ENCODE results near the gene CMA1.

Gene CMA1

DNA sequence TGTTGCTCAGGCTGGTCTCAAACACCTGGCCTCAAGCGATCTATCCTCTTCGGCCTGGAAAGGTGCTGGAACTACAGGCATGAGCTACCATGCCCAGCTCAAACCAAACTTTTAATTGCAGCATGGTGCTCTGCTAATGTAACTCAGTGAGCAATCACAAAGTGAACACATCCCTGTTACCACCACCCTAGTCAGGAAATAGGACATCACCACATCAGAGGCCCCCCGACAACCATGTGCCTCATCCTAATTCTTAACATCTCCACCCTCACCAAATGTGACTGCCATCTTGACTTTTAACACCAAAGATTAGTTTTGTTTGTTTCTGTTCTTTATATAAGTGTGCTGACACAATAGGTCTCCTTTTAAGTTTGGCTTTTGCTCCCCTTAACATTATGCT, 42.7 kb downstream of the CMA1 start:
- no peak for DNase-seq

DNA sequence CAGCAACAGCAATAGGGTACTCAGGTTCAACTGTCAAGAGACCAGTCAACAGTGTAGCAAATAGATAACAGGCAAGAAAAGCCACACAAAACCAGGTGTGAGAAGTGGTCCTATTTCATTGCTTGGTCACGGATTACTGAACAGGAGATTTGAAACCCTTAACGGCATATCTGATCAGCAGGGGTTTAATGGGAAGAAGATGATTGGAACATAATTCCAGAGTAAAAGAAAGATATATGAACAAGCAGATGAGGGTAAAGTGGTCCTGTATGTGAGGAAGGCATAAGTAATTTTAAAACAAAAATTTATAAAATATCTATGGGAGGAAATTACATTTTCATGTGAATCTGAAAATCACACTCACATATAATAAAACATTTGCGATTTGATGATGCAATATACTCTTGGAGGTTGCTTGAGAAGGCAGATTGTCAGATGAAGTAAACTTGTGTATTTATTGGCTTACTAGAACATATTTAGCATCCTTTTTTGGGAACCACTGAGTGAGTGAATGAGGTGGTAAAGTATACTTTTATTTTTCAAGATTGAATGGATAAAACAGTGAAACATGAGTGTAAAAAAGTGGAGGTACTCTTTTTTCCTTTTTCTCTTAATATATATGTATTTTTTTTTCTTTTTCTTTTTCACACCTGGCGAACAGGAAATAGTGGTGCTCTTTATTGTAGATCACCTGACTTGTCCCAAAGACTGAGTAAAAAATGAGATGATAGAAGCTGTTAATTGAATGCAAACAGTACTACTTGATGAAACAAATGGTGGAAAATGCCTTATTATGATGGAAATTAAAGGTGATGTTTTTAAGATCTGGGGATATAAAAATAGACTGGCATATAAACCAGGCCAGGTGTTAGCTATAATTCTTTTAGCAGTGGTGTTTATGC, 43.9 kb downstream of the CMA1 start:
- no peak for DNase-seq

DNA sequence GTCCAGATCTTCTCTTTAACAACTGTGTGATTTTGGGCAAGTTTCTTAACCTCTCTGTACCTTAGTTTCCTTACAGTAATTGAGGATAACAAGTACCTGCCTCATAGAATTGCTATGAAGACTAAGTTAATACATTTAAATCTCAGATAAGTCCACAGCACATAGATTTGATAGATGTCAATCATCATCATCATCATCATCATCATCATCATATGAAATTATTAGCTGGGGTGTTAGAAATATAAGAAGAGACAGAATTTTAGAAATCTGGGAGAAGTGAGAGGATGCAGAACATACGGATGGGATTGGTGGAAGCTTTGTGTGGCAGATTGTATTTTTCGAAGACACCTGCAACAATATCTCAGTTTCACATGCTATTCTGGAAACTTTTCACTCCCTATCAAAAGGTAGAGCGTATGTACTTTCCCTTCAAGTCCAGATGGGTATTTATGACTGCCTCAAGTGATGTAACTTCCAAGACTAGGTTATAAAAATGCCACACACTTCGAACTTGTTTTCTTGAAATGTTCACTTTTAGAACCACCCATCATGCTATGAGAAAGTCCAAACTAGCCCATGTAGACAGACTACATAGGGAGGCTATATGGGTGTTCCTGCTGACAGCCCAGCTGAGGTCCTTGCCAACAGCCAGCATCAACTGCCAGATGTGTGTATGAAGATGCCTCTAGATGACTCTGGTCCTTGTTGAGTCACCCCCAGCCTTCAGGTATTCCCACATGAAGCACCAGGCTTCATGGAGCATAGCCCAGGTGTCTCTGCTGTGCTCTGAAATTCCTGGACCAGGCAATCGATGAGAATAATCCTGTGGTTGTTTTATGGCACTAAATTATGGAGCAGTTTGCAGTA, 44.8 kb downstream of the CMA1 start:
- no peak for DNase-seq

DNA sequence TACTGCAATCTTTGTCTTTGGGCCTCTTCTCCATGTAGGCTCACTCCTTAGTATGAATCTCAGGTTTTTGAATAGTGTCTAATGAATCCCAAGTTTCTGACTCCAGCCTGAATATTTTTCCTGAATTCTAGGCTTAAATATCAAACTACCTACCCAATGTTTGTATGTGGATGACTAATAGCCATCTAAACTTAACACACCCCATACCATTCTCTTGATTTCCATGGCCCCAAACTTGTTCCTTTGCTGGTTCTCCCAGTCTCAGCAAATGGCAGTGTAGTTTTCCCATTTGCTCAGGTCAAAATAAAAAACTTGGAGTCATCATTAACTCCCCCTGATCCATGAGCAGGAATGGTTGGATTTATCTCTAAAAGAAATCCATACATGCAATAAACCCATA, 46.7 kb downstream of the CMA1 start:
- no peak for DNase-seq

DNA sequence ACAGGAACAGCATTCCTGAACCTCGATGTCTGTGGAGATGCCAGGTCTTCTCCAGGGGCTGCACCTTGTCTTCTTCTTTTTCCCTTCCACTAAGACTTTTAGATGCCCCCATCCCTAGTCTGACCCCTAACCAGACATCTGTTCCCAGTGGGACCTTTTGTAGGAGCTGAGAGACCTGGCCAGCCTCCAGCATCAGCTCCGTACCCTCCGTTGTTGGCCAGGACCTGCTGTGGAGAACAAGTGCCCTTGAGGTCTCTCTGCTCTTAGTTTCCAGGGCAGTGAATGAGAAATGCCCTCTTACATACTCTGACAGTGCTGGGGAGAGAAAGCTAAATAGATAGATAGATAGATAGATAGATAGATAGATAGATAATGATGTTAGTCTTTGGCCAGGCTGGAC, 48.7 kb downstream of the CMA1 start:
- no peak for DNase-seq

DNA sequence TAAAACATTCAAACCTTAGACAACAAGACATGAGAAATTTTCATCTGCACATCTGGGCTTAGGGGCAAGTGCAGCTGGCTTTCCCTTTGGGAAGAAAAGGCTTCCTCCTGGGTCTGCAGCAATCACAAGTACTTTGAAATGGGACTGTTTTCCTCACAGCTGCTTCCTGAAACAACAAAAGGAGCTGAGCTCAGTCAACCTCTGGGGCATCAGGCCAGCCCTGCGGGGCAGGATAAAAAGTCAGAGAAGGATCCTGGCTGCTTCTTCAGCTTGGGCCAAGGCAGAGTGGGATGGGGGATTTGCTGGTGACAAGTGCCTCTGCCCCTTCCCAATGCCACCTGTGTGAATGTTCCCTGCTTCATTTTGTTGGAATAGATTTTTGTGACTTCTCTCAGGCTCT, 49.3 kb downstream of the CMA1 start:
- DNase-seq = no peak

DNA sequence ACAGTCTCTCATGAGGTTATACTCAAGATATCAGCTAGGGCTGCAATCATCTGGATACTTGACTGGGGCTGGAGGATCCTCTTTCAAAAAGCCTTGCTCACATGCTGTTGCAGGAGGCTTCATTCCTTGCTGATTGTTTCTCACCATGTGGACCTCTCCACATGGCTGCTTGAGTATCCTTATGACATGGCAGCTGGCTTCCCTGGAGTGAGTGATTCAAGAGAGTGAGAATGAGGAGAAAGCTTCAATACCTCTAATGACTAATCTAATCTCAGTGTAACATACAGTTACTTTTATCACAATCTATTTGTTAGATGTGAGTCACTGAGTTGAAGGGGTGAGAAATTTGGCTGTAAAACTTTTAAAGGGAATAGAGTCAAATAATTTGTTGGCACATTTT, 51.1 kb downstream of the CMA1 start:
- DNase-seq = no peak

All from inflammatory macrophage treated with lipopolysaccharide for 1 hour (primary cell).